A204.1 (cell line): Measurements from ENCODE around the gene KLK4.

Source experiments
- FAIRE-seq: peaks from 2 replicates; lab custom pipeline; 2012; peaks lifted over from hg19 to GRCh38; lab: Jason Lieb, UNC

The KLK4 gene, protein sequence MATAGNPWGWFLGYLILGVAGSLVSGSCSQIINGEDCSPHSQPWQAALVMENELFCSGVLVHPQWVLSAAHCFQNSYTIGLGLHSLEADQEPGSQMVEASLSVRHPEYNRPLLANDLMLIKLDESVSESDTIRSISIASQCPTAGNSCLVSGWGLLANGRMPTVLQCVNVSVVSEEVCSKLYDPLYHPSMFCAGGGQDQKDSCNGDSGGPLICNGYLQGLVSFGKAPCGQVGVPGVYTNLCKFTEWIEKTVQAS

DNA sequence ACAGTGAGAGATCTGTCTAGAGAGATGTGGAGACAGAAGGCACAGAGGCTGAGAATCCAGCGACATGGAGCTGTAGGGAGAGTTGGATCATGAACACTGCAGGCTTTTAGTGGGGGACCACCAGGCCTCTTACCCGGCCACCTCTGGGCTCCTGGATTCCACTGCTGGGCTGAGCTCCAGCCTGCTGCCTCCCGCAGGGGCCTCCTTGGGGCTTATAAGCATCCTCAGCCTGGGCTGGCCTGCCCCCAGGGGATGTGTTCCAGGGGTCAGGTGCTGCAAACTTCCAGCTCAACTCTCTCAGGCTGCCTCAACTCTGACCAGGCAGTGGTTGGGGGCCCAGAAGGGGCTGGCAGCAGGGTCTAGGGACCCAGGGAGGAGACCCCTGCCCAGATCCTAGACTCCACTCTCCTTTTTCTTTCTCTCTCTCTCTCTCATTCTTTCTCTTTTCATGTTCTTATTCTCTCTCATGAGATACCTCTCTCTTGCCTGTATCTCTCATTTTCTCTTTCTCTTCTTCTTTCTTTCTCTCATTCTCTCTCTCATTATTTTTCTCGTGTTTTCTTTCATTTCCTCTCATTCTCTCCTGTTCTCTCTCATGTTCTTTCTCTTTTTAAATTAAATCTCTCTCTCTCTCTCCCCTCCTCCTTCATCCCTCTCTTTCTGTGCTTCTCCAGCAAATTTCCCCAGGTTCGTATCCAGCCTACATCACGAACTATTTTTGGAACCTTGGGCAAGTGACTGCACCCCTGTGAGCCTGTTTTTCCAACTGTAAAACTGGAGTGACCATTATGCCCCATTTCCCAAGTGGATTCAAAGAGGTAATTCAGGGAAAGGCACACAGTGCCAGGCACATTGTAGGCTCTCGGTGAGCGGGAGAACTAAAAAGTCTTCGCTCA lies at the start of gene KLK4:
TSS of gene KLK4 (minus strand) at position 190 of the 896 bp plus-strand sequence. CDS start 657 bp downstream, outside the sequence.
- no peak for FAIRE-seq

DNA sequence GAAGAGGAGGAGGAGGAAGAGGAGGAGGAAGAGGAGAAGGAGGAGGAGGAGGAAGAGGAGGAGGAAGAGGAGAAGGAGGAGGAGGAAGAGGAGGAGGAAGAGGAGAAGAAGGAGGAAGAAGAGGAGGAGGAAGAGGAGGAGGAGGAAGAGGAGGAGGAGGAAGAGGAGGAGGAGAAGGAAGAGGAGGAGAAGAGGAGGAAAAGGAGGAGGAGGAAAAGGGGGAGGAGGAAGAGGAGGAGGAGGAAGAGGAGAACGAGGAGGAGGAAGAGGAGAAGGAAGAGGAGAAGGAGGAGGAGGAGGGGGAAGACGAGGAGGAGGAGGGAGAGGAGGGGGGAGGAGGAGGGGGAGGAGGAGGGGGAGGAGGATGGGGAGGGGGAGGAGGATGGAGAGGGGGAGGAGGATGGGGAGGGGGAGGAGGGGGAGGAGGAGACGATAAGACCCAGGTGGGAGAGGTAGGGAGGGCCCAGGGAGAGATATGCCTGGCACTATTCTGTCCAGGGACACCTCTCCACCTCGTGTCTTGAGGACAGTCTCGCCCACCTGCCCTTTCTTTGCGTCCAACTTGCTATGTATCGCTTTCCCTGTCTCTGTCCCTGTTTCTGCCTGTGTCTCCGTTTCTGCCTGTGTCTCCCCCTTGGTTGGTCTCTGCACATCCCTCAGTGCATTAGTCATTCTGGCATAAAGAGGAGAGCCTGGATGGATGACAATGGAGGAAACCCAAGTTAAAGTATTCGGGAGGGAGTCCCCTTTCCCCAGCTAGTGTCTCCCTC lies 48.7 kb upstream of the KLK4 start:
- no peak for FAIRE-seq

DNA sequence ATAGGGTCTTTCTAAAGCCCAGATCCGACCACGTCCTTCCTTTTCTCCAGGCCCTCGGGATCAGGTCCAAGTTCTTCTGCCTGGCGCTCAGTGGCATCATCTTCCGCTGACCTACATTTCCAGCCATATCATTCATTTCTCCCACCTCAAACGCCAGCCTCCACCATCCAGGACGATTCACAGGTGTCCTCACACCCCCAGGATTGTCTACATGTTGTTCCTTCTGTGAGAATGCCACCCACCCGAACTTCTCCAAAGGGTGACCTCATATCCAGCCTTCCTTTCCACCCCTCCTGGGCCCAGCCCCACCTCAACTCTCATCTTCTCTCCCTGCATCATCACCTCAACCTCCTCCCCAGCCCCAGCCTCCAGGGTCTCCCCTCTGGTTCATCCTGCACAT lies 46.4 kb upstream of the KLK4 start:
- no peak for FAIRE-seq

DNA sequence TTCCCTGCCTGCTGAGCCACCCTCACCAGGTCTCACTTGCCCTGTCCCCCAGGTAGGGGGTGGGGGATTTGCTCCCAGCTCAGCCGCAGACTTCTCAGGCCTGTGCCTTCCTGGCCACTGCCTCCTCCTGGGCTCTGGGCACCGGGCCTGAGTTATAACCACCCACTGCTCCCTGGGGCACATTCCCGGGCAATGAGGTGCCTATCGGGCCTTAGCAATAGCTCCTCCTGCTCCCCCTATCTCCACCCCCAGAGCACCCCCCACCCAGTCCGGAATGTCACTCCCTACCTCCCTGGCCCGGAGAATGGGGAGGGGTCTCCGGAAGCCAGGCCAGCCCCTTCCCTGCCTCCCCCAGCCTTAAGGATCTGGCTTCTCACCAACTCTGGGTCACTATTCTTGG lies 41.7 kb upstream of the KLK4 start, which contains the start of gene KLK5:
TSS of gene KLK5 (minus strand) at position 129 of the 400 bp plus-strand sequence. CDS start 381 bp downstream, outside the sequence.
- no peak for FAIRE-seq

DNA sequence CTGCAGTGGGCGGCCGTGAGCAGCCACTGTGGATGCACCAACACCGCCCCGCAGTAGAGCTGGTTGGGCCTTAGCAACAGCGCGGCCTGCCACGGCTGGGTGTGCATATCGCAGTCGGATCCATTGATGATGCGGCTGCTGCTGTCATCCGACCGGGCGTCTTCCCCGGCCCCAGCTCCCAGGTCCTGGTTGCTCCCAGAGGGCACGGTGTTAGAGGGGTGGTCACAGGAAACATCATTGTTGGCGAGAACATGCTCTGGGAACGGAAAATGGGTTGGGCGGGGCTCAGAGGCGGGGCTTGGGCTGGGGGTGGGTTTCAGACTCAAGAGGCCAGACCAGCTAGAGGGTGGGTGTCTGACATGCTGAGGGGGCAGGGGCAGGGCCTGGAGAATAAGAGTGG lies 38.7 kb upstream of the KLK4 start:
- FAIRE-seq = no peak

DNA sequence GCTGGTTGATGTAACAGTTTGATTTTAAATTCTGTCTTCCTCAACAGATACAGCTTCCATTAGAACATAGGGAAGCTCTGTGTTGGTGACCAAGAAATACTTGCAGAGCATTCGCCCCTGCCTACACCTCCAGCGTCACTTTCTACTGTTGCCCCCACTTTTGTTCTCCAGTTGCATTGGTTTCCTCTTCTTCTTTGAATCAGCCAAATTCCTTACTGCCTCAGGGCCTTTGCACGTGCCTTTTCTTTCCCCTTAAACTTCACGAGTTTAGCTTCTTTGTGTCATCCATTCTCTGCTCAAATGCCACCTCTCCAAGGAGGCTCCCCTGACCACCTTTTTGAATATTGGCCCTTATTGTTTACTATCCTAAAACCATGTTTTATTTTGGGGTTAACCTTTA lies 35.9 kb upstream of the KLK4 start:
- FAIRE-seq = no peak

DNA sequence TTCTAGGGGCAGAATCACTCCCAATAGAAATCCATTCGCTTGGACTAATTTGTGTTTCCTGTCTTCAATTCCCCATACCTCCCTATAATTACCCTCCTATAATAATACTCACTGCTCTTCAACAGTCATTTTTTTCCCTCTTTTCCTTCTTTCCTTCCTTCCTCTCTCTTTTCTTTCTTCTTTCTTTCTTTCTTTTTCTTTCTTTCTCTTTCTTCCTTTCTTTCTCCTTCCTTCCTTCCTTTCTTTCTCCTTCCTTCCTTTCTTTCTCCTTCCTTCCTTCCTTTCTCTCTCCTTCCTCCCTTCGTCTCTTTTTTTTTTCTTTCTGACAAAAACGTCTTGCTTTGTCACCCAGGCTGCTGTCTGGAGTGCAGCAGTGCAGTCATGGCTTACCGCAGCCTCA lies 33.6 kb upstream of the KLK4 start:
- no peak for FAIRE-seq

DNA sequence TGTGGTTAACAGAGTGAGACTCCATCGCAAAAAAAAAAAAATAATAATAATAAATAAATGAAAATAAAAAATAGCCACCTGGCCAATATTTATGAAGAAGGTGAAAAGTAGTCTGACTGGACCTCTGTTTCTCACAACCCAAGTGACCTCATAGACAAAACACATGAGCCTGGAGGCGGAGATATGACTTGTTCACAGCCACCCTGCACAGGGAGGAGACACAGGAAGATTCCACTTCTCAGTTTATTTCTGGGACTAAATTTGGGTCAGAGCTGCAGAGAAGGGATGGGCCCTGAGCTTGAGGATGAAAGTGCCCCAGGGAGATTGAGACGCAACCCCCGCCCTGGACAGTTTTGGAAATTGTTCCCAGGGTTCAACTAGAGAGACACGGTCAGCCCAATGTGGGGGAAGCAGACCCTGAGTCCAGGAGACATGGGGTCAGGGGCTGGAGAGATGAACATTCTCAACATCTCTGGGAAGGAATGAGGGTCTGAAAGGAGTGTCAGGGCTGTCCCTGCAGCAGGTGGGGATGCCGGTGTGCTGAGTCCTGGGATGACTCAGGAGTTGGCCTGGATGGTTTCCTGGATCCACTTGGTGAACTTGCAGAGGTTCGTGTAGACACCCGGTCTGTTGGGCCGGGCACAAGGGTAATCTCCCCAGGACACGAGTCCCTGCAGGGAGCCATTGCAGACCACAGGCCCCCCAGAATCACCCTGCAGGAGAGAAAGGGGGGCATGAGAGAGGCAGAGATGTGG lies 32.1 kb upstream of the KLK4 start:
- no peak for FAIRE-seq

DNA sequence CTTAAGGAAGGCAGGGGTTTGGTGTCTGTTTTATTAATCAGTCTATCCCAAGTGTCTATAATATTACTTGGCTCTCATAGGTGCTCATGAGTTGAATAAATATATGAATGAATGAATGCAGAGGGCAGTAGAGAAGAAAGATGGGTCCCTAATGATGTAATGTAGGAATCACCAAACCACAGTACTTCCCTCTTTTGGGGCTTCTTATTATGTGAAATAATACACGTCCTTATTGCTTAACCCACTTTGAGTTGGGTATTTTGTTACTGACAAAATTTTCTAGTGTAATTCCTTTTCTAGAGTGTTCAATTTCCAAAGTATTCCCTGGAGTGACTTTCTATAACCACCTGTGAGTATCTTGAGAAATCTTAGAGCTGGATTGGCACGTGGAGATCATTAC lies 28.4 kb upstream of the KLK4 start:
- FAIRE-seq = no peak

DNA sequence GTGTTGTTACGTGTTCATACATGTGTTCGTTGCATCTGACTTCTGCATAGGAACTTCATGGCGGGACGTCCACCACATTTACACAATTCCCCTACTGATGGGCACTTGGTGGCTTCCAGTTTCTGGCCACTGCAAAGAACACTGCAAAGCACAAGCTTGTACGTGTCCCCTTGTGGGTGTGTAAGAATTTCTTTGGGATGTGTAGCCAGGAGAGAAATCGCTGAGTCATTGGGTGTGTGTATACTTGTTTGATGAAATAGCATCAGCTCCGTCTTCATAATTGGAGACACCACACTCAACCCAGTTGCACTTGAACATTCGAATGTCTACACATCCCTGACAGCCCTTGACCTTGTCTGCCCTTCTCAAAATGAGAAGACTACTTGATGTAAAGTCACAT lies 22.4 kb upstream of the KLK4 start:
- FAIRE-seq = no peak

DNA sequence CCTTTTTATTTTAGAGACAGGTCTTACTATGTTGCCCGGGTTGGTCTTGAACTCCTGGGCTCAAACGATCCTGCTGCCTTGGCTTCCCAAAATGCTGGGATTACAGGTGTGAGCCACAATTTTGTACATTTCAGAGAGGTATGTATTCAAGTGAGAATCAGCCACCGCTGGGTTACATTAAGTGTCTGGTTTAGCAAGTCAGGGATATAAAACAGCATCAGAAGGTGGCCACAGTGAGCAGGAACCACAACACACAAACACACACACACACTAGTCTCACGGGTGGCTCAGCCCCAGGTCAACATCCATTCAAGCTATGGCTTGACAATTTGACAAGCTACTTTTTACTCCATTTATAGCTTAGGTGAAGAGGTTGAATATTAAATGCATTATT lies 21.5 kb upstream of the KLK4 start:
- no peak for FAIRE-seq

DNA sequence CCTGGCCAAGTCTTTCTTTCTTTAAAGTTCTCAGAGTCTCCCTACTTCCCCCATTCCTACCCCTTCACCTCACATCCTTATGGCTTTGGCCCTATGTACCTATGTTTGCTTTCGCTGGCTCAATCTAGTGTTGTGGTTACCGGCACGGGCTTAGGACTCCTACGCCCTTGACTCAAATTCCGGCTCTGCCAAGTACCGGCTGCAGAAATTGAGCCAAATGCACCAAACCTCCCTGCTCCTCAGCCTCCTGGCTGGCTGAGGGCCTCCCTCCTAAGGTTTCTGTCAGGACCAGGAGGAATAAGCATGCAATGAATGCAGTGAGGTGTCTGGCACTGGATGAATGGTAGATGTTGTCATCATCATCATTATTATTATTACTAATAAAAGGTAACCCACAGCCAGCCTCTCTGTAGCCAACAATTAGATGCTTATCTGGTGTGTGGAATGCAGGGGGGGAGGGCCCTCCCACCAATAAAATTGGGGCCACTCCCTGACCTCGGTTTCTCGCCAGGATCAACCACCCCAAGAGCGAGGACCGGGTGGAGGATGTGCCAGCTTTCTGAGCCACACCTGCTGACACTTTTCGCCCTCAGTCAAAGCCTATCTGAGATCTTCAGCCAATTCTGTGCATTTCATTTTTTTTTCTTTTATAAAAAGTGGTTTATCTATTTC lies 21.0 kb upstream of the KLK4 start:
- no peak for FAIRE-seq

DNA sequence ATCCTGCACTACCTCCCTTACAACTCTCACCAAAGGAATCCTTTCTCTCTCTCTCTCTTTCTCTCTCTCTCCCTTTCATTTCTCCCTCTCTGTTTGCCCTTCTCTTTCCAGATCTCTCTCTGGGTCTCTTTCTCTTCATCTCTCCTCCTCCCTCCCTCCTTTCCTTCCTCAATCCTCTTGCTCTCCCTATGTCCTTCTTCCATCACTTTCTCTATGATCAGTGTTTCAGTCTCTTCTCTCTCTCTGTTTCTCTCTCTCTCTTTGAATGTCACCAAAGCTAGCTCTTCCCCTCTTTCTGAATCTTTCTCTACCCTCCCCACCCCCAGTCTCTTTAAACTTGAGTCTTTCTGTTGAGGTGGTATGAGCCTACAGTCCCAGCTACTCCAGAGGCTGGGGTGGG lies 19.8 kb upstream of the KLK4 start:
- FAIRE-seq = no peak

DNA sequence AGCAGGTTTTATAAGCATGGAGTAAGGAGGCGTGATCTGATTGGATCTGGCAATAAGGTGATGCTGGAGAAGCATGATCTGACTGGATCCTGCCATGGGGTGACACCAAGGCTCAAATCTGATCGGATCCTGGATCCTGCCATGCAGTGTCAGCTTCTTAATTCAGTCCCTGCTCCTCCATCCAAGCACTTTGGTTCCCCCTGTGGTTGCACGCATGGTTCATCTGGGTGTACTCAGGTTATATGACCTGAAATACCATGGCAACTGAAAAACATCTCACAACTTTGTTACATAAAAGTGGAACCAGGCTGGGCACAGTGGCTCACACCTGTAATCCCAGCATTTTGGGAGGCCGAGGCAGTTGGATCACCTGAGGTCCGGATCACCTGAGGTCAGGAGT lies 17.6 kb upstream of the KLK4 start:
- FAIRE-seq = no peak

DNA sequence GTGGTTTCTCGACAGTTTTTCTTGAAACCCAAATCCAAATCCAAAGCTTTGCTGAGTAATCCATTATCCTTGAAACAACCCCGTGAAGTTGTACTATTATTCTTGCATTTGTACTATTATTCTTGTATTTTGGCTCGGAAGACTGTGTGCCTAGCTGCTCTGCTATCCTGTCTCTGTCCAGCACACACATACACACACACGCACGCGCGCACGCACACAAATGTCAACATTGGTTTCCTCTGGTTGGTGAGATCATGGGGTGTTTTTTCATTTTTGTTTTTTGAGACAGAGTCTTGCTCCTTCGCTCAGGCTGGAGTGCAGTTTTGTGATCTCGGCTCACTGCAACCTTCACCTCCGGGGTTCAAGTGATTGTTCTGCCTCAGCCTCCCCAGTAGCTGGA lies 14.9 kb upstream of the KLK4 start:
- FAIRE-seq = no peak

DNA sequence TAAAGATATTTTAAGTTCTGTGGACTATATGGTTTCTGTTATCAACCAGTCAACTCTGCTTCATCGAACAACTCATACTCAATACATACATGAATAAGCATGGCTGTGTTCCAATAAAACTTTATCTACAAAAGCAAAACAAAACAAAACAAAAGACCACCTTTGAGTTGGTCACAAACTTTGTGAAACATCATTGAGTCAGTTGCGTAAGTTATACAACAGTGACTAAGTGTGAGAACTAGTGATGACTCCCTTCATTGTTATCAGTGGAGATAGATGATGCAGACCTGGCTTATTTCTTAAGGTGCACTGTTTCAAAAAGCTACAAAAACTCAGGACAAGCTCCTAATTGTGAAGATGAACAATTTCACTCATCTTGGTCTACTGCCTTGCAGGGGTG lies 14.5 kb upstream of the KLK4 start:
- FAIRE-seq = no peak

DNA sequence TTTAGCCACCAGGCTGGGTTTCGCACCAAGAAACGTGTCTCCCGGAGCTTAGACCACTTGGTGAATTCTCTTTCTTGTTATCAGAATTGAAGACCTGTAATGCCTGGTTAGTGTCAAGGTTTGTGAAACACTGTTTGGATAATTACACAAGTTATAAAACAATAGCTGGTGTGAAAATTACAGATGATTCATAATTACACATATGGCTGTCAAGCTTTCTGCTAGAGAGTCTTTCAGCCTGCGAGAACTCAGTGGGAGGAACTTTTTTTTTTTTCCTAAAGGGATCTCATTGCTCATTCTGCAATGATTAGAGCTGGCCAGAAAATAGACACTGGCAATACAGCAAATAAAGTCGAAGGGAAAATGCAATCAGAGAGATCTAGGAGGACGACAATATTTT lies 13.4 kb upstream of the KLK4 start:
- FAIRE-seq = no peak

DNA sequence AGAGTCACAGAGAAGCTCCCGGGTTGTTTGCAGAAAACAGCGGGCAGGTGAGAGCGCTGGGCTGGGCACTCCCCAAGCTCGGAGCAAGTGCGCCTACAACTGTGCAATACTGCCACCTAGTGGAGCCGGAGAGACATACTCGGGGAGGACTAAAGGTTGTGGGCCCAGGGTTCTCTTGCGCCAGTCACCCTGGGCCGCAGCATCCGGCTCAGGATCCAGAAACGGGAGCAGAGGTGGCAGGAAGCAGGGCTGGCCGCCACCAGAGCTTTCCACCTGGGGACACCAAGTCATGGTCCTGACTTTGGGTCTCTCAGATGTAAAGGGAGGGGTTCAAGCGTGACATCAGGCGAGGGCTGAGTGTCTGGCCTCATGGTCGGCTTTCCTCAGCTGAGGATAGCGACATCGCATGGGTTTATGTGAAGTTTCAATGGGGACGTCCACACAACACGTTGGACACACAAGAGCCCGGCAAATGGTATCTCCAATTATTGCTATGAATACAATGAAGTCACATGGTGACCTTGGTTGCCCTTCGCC lies 11.2 kb upstream of the KLK4 start:
- no peak for FAIRE-seq

DNA sequence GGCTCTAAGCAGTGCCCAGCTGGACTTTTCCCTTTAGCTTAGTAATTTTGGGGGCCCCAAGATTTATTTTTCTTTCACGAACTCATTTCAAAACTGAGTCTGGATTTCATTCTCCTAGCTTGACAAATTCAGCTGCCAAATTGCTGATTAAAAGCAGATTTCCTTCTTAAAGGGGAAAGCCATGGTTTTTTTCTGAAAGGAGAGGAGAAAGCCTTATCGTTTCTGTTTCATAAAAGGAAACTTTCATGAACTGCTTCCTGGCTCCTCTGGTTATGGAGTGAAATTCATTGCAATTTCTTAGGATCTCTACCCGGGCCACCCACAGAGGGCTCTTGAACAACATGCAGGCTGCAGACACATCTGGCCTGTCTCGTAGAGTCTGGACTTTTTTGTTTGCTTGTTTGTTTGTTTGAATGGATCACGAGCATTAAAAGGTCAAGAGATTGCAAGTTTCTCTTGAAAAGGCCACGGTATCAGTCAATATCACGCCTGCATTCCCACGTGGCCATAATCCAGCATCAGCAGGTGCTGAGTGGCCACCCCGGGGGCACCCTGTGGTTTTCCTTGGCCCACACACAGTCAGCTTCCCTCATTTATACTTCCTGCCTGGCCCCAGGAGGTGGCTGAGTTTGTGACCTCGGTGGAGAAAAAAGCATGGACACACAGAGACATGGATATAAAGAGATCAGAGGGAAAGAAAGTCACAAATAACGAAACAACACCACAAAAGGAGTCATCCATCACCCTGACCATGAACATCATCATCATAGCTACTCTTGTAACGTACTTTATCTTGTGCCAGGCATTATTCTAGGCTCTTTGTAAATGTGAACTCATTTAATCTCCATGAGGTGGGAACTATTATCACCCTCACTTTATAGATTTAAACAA lies 10.5 kb upstream of the KLK4 start:
- no peak for FAIRE-seq

DNA sequence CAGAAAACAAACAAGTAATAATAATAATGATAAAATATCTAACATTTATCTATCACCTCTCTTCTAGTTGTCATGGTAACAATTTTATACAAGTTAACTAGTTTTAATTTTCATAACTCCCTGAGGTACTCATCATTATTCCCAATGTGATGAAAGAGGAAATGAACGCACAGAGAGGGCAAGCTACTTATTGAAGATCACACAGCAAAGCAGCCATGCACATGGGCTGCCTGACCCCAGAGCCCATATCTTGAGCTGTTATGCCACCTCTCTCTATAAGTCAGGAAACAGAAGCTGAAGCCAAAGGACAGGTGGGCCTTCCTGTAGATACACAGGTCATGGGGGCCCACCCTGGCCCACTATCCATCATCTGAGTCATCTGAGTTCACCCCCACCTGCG lies 4.9 kb upstream of the KLK4 start:
- no peak for FAIRE-seq
